Measurements from ENCODE around the gene CACNA2D3.

- TF ChIP-seq POLR2A (IDR thresholded peaks at IDR 0.05; ENCODE audit: low read depth, low read length) (no peak), POLR2AphosphoS5 (IDR thresholded peaks at IDR 0.05; ENCODE audit: low read depth, low read length) (no peak), TAF1 (IDR thresholded peaks at IDR 0.05; ENCODE audit: low read depth, low read length) (no peak), SPI1 (IDR thresholded peaks at IDR 0.05; ENCODE audit: low read depth, low read length) (no peak)
Observed at GRCh38 chr3:54628888-54629441, 506.6 kb downstream of the CACNA2D3 start.

Data from GM12891 (cell line).